ENCODE results near the gene PTPRD.
"Not testable (repeated sequence)": the region's sequence is repeated elsewhere in the genome, so short reads cannot be mapped to it uniquely, and the experiment has no call there.

PTPRD gene

GRCh38 chr9:9478741-9479140 lies 1134.1 kb downstream of the PTPRD start:
- POLR2A ChIA-PET = no interaction called here

GRCh38 chr9:9469271-9469670 lies 1143.5 kb downstream of the PTPRD start:
- ChIA-PET CTCF (no interaction called here), POLR2A (no interaction called here)
- H3K27ac ChIP-seq (ENCODE audit: extremely low read depth, low read depth, low read length) = no peak overlapping the region
- TF ChIP-seq CTCF (tag by site-specific recombination; IDR thresholded peaks at IDR 0.05) (no peak), ZFP69B (tag by site-specific recombination; IDR thresholded peaks at IDR 0.05) (no peak), ZNF121 (tag by site-specific recombination; IDR thresholded peaks at IDR 0.05) (no peak), ZNF777 (tag by site-specific recombination; IDR thresholded peaks at IDR 0.05; ENCODE audit: borderline replicate concordance) (no peak), KLF16 (tag by site-specific recombination; IDR thresholded peaks at IDR 0.05) (no peak), ZNF211 (tag by site-specific recombination; IDR thresholded peaks at IDR 0.05; ENCODE audit: low read depth) (no peak), ZNF585B (tag by site-specific recombination; IDR thresholded peaks at IDR 0.05) (no peak), PRDM4 (tag by site-specific recombination; IDR thresholded peaks at IDR 0.05) (no peak), ZNF292 (tag by site-specific recombination; IDR thresholded peaks at IDR 0.05; ENCODE audit: borderline replicate concordance, low read depth) (no peak), BCL6B (tag by site-specific recombination; IDR thresholded peaks at IDR 0.05) (no peak), YY1 (tag by site-specific recombination; IDR thresholded peaks at IDR 0.05) (no peak)
- H3K4me3 ChIP-seq (ENCODE audit: low read depth, low read length) = no peak overlapping the region
- H3K36me3 ChIP-seq (ENCODE audit: control insufficient read depth in 2 of 2, insufficient read depth in 1 of 2, low read length in 2 of 2) = no peaks in the 10 kb centered on the region
- no peaks in the 10 kb centered on the region for H3K9me3 ChIP-seq (ENCODE audit: control insufficient read depth, insufficient read depth, low read depth, low read length)
- no peaks in the 10 kb centered on the region for H3K4me1 ChIP-seq (ENCODE audit: control insufficient read depth, insufficient read depth, low read length)

More at GRCh38 chr9:9478741-9479140, 1134.1 kb downstream of the PTPRD start:
- no peak overlapping the region for H3K4me3 ChIP-seq (ENCODE audit: low read depth, low read length)
- H3K4me1 ChIP-seq (ENCODE audit: control insufficient read depth, insufficient read depth, low read length) = no peaks in the 10 kb centered on the region
- H3K9me3 ChIP-seq (ENCODE audit: control insufficient read depth, insufficient read depth, low read depth, low read length) = no peaks in the 10 kb centered on the region
- CTCF ChIA-PET = no interaction called here
- no peak overlapping the region for H3K27ac ChIP-seq (ENCODE audit: extremely low read depth, low read depth, low read length)
- TF ChIP-seq ZNF248 (tag by site-specific recombination; IDR thresholded peaks at IDR 0.05) = no peak
- no peaks in the 10 kb centered on the region for H3K36me3 ChIP-seq (ENCODE audit: control insufficient read depth in 2 of 2, insufficient read depth in 1 of 2, low read length in 2 of 2)

GRCh38 chr9:9441874-9442273 lies 1170.9 kb downstream of the PTPRD start:
- H3K36me3 ChIP-seq (ENCODE audit: control insufficient read depth in 2 of 2, insufficient read depth in 1 of 2, low read length in 2 of 2); H3K9me3 ChIP-seq (ENCODE audit: control insufficient read depth, insufficient read depth, low read depth, low read length); POLR2A ChIA-PET; H3K4me1 ChIP-seq (ENCODE audit: control insufficient read depth, insufficient read depth, low read length); H3K27ac ChIP-seq (ENCODE audit: extremely low read depth, low read depth, low read length); H3K4me3 ChIP-seq (ENCODE audit: low read depth, low read length); CTCF ChIA-PET: not testable (repeated sequence)

GRCh38 chr9:9437641-9438040 lies 1175.2 kb downstream of the PTPRD start:
- POLR2A ChIA-PET = no interaction called here
- no peak overlapping the region for H3K4me3 ChIP-seq (ENCODE audit: low read depth, low read length)
- no peaks in the 10 kb centered on the region for H3K36me3 ChIP-seq (ENCODE audit: control insufficient read depth in 2 of 2, insufficient read depth in 1 of 2, low read length in 2 of 2)
- no peak overlapping the region for H3K27ac ChIP-seq (ENCODE audit: extremely low read depth, low read depth, low read length)
- CTCF ChIA-PET = no interaction called here
- H3K9me3 ChIP-seq (ENCODE audit: control insufficient read depth, insufficient read depth, low read depth, low read length) = no peaks in the 10 kb centered on the region
- no peaks in the 10 kb centered on the region for H3K4me1 ChIP-seq (ENCODE audit: control insufficient read depth, insufficient read depth, low read length)
- TF ChIP-seq ZNF776 (tag by site-specific recombination; IDR thresholded peaks at IDR 0.05; ENCODE audit: borderline replicate concordance) (no peak), ZNF362 (tag by site-specific recombination; IDR thresholded peaks at IDR 0.05) (no peak), ZBTB11 (tag by site-specific recombination; conservative IDR thresholded peaks at IDR 0.05; ENCODE audit: low read depth) (no peak), ZNF214 (tag by site-specific recombination; IDR thresholded peaks at IDR 0.05; ENCODE audit: borderline replicate concordance) (no peak), ZNF843 (tag by site-specific recombination; IDR thresholded peaks at IDR 0.05) (no peak), ZNF19 (tag by site-specific recombination; IDR thresholded peaks at IDR 0.05; ENCODE audit: low read depth) (no peak)
